ENCODE data around the gene PRRX1.

The PRRX1 gene

GRCh38 chr1:170720661-170721060 lies 56.7 kb downstream of the PRRX1 start:
- TF ChIP-seq, protein P1, sequence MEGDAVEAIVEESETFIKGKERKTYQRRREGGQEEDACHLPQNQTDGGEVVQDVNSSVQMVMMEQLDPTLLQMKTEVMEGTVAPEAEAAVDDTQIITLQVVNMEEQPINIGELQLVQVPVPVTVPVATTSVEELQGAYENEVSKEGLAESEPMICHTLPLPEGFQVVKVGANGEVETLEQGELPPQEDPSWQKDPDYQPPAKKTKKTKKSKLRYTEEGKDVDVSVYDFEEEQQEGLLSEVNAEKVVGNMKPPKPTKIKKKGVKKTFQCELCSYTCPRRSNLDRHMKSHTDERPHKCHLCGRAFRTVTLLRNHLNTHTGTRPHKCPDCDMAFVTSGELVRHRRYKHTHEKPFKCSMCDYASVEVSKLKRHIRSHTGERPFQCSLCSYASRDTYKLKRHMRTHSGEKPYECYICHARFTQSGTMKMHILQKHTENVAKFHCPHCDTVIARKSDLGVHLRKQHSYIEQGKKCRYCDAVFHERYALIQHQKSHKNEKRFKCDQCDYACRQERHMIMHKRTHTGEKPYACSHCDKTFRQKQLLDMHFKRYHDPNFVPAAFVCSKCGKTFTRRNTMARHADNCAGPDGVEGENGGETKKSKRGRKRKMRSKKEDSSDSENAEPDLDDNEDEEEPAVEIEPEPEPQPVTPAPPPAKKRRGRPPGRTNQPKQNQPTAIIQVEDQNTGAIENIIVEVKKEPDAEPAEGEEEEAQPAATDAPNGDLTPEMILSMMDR (IDR thresholded peaks at IDR 0.05; ENCODE audit: control extremely low read depth, extremely low read depth, low read depth, missing control alignments), result no peak
- CTCF ChIA-PET, result interaction anchor here (0.8 to 1.0 kb wide), 2 partner anchors 12 to 31 kb away, joined by 3 to 4 read pairs; no protein-coding TSS in a partner anchor
- no peak for DNase-seq (ENCODE audit: extremely low spot score)
- POLR2A ChIA-PET, result no interaction called here

DNA sequence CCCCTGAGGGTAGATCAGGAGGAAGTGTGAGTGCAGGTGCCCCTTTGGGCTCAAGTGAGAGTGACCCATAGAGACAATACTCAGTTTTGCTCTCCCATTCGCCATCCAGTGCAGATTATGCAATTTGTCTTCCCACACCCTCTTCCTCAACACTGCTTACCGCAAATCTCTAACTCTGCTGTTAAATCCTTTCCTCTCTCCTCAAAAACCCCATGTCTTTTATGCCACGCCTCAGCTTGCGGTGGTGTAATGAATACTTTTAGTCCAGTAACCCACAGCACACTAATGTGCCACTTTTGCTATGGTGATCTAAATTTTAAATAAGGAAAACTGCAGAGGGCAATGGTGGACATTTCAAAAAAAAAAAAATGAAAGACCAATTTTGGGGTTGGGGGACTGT lies 57.7 kb downstream of the PRRX1 start:
- TF ChIP-seq, protein P1 (IDR thresholded peaks at IDR 0.05; ENCODE audit: control extremely low read depth, extremely low read depth, low read depth, missing control alignments), result no peak
- ChIA-PET POLR2A (no interaction called here), CTCF (no interaction called here)
- DNase-seq (ENCODE audit: extremely low spot score), result no peak

GRCh38 chr1:170723518-170723917 lies 59.6 kb downstream of the PRRX1 start:
- CTCF ChIA-PET, result no interaction called here
- TF ChIP-seq, protein P1 (IDR thresholded peaks at IDR 0.05; ENCODE audit: control extremely low read depth, extremely low read depth, low read depth, missing control alignments), result no peak
- no peak for DNase-seq (ENCODE audit: extremely low spot score)
- POLR2A ChIA-PET, result no interaction called here

GRCh38 chr1:170725326-170725725 lies 61.4 kb downstream of the PRRX1 start:
- ChIA-PET POLR2A (no interaction called here), CTCF (interaction anchor here (1.4 kb wide), 1 partner anchor 12 kb away, joined by 5 read pairs; no protein-coding TSS in a partner anchor)
- TF ChIP-seq, protein P1 (IDR thresholded peaks at IDR 0.05; ENCODE audit: control extremely low read depth, extremely low read depth, low read depth, missing control alignments), result no peak
- no peak for DNase-seq (ENCODE audit: extremely low spot score)

DNA sequence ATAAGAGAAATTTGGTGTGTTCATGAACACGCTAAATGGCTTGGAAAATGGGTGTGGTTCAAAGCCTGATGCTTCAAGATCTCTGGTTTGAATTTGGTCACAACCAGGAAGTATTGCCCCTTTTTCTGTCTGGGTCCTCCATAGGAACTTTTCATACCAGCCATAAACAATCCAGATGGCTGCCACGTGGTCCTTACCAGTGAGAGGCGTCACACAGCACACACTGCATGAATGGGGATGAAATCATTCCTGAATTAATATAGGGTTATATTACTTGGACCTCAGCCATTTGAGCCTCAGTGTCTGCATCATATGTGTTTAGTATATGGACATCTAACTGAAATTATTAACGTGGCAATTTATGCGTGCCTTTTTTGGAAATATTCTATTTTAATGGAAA lies 64.0 kb downstream of the PRRX1 start:
- no peak for DNase-seq (ENCODE audit: extremely low spot score)
- TF ChIP-seq, protein P1 (IDR thresholded peaks at IDR 0.05; ENCODE audit: control extremely low read depth, extremely low read depth, low read depth, missing control alignments), result no peak
- POLR2A ChIA-PET, result no interaction called here
- CTCF ChIA-PET, result no interaction called here

- ChIA-PET CTCF (interaction anchor here (1.4 kb wide), 2 partner anchors 11 to 41 kb away, joined by 4 read pairs; no protein-coding TSS in a partner anchor), POLR2A (no interaction called here)
- DNase-seq (ENCODE audit: extremely low spot score), result no peak
- TF ChIP-seq, protein P1 (IDR thresholded peaks at IDR 0.05; ENCODE audit: control extremely low read depth, extremely low read depth, low read depth, missing control alignments), result no peak
Observed at GRCh38 chr1:170729225-170730002, 65.5 kb downstream of the PRRX1 start.

Data from GM10248 (cell line).